ENCODE measurements around the gene GTF2F1. TPM values are rescaled to one million over a fixed set of nuclear protein-coding genes. Genes with fewer than 3 reads are reported as not detected.
A peak's percentile ranks its signal among the peaks of the same experiment; 100 is the strongest.

The GTF2F1 gene
- total RNA-seq, 1 experiment from 2014 or later, result 67.2 TPM

DNA sequence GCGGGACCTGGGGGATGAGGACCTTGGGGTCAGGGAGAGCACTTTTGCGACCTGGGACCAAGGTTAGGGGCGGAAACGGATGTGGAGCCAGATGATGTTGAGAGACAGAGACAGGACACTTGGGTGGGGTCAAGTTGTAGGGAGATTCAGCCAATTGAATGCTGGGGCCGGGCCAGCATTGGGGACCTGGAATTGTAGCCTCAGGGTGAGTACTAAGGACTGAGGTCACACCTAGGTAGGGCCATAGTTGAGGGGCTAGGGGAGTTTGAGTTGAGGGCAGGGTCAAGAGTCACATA is 19.2 kb downstream of the GTF2F1 start:
- Histone ChIP-seq H3K56ac (ENCODE audit: insufficient read length, low read depth, low read length) (no peak overlapping the region), H3K27ac (ENCODE audit: insufficient read length, low read depth, low read length) (no peak overlapping the region), H3T11ph (ENCODE audit: low read length) (no peak overlapping the region), H3K27me3 (ENCODE audit: insufficient read depth, low read length) (no peaks in the 10 kb centered on the region), H2BK12ac (ENCODE audit: insufficient read length, low read depth, low read length) (no peak overlapping the region), H4K91ac (ENCODE audit: insufficient read length, low read depth, low read length) (no peak overlapping the region), H4K8ac (replicated peaks; ENCODE audit: insufficient read length, low read depth, low read length) (no peak overlapping the region), H2AK5ac (ENCODE audit: insufficient read length, low read length) (no peak overlapping the region), H3K4me1 (ENCODE audit: insufficient read depth, low read length) (no peaks in the 10 kb centered on the region), H2BK120ac (ENCODE audit: low read depth, low read length, poor library complexity, severe bottlenecking) (no peak overlapping the region), H3K23ac (ENCODE audit: insufficient read length, low read depth, low read length) (no peak overlapping the region), H3K18ac (ENCODE audit: insufficient read length, low read depth, low read length) (no peak overlapping the region), H2BK15ac (ENCODE audit: low read depth, low read length) (no peak overlapping the region), H3K4me2 (ENCODE audit: insufficient read depth, insufficient read length, low read length) (peak overlapping the region; percentile 5), H2BK5ac (ENCODE audit: insufficient read length, low read length) (no peak overlapping the region), H3K79me2 (ENCODE audit: insufficient read depth, low read length) (no peaks in the 10 kb centered on the region), H4K20me1 (ENCODE audit: control insufficient read depth, insufficient read depth, insufficient read length) (no peaks in the 10 kb centered on the region), H3K14ac (ENCODE audit: insufficient read depth, low read length) (no peak overlapping the region), H3K23me2 (ENCODE audit: insufficient read length, low read depth, low read length, poor library complexity, severe bottlenecking) (no peaks in the 10 kb centered on the region), H3K79me1 (ENCODE audit: insufficient read depth, low read depth, low read length, poor library complexity, severe bottlenecking) (no peaks in the 10 kb centered on the region), H3K9ac (ENCODE audit: extremely low read depth, insufficient read length, low read length) (no peak overlapping the region), H4K5ac (ENCODE audit: insufficient read length, low read depth, low read length) (no peak overlapping the region), H3K4ac (ENCODE audit: low read depth, low read length) (no peak overlapping the region), H2AFZ (ENCODE audit: low read length) (no peak overlapping the region), H3K9me3 (ENCODE audit: control insufficient read depth, low read depth, low read length) (no peaks in the 10 kb centered on the region), H2BK20ac (ENCODE audit: low read depth, low read length, poor library complexity, severe bottlenecking) (no peak overlapping the region)
- no CpG with 5 or more reads among the region's 5 CpGs for WGBS (ENCODE audit: extremely low coverage, insufficient read length, low lambda C conversion rate)
- TF ChIP-seq, protein P1, sequence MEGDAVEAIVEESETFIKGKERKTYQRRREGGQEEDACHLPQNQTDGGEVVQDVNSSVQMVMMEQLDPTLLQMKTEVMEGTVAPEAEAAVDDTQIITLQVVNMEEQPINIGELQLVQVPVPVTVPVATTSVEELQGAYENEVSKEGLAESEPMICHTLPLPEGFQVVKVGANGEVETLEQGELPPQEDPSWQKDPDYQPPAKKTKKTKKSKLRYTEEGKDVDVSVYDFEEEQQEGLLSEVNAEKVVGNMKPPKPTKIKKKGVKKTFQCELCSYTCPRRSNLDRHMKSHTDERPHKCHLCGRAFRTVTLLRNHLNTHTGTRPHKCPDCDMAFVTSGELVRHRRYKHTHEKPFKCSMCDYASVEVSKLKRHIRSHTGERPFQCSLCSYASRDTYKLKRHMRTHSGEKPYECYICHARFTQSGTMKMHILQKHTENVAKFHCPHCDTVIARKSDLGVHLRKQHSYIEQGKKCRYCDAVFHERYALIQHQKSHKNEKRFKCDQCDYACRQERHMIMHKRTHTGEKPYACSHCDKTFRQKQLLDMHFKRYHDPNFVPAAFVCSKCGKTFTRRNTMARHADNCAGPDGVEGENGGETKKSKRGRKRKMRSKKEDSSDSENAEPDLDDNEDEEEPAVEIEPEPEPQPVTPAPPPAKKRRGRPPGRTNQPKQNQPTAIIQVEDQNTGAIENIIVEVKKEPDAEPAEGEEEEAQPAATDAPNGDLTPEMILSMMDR (conservative IDR thresholded peaks at IDR 0.05), result no peak
- peak overlapping the region; percentile 86 to 89 for H3K4me3 Mint-ChIP-seq
- no peak for DNase-seq
- H3K9me3 Mint-ChIP-seq, result no peaks in the 10 kb centered on the region
- H3K27ac Mint-ChIP-seq, result peak overlapping the region; percentile 93 to 98 (median 96); a peak in 6 of 7 replicates
- H3K27me3 Mint-ChIP-seq (ENCODE audit: low read depth), result peaks cover 3% of the 10 kb centered on the region
- peaks cover 9 to 24% of the 10 kb centered on the region in 2 experiments for H3K4me1 Mint-ChIP-seq
- peaks cover 6 to 11% (median 7%) of the 10 kb centered on the region in 3 experiments; a peak in 6 of 7 replicates for H3K36me3 Mint-ChIP-seq (ENCODE audit: insufficient read depth in 1 of 3, low read depth in 3 of 3)
